ENCODE data around the gene CASKIN1.
"Not testable (repeated sequence)": the region's sequence is repeated elsewhere in the genome, so short reads cannot be mapped to it uniquely, and the experiment has no call there.

Gene CASKIN1

DNA sequence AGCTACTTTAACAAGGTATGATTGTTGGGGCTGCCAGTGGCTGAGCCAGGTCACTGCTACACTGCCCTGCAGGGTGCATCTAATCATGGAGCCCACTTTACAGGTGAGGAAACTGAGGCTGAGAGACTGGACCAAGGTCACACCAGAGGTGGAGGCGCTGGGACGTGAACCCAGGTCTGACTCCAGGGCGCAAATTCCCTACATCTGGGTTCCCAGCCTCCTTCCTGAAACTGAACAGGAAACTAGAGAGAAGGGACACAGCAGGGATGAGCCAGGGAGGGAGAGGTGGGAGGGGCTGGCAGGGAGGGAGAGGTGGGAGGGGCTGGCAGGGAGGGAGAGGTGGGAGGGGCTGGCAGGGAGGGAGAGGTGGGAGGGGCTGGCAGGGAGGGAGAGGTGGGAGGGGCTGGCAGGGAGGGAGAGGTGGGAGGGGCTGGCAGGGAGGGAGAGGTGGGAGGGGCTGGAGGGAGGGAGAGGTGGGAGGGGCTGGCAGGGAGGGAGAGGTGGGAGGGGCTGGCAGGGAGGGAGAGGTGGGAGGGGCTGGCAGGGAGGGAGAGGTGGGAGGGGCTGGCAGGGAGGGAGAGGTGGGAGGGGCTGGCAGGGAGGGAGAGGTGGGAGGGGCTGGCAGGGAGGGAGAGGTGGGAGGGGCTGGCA lies 68.7 kb downstream of the CASKIN1 start:
- not testable (repeated sequence) for DNase-seq
